Effector memory CD4-positive, alpha-beta T cell (primary cell): ENCODE results near the gene GNB5.

ENCODE experiments used
- DNase-seq, 3 donors: peaks; one replicate each; pipeline ENCODE4 v3.0.0-alpha.2; 2020
- H3K27ac ChIP-seq: 2 replicates; pipeline ENCODE4 v1.7.0; 2013; ENCODE audit warnings: mild to moderate bottlenecking, low read length, moderate library complexity; ENCODE audit not compliant: insufficient read depth, poor library complexity, severe bottlenecking
- H3K27me3 ChIP-seq: replicated peaks from 2 replicates; pipeline ENCODE4 v1.7.0; 2013; ENCODE audit warnings: mild to moderate bottlenecking, low read length; ENCODE audit not compliant: insufficient read depth, control insufficient read depth, poor library complexity, severe bottlenecking
- H3K36me3 ChIP-seq: 2 replicates; pipeline ENCODE4 v1.7.0; 2013; ENCODE audit warnings: mild to moderate bottlenecking, low read length, moderate library complexity; ENCODE audit not compliant: control insufficient read depth, insufficient read depth
- H3K4me1 ChIP-seq: 2 replicates; pipeline ENCODE4 v1.7.0; 2013; ENCODE audit warnings: low read length, mild to moderate bottlenecking; ENCODE audit not compliant: control insufficient read depth, insufficient read depth, poor library complexity, severe bottlenecking
- H3K4me3 ChIP-seq: 2 replicates; pipeline ENCODE4 v1.7.0; 2013; ENCODE audit warnings: low read length, low read depth, mild to moderate bottlenecking; ENCODE audit not compliant: insufficient read depth, poor library complexity, severe bottlenecking
- H3K9me3 ChIP-seq: 2 replicates; pipeline ENCODE4 v1.7.0; 2013; ENCODE audit warnings: mild to moderate bottlenecking, low read length, moderate library complexity; ENCODE audit not compliant: control insufficient read depth

Gene GNB5

GRCh38 chr15:52186651-52187486 is 4.3 kb downstream of the GNB5 start:
- Histone ChIP-seq H3K27ac (no peak overlapping the region), H3K4me1 (no peaks in the 10 kb centered on the region), H3K9me3 (no peaks in the 10 kb centered on the region), H3K36me3 (no peaks in the 10 kb centered on the region), H3K4me3 (no peak overlapping the region), H3K27me3 (no peaks in the 10 kb centered on the region)
- no peak for DNase-seq

- Histone ChIP-seq H3K36me3 (no peaks in the 10 kb centered on the region), H3K27ac (no peak overlapping the region), H3K27me3 (no peaks in the 10 kb centered on the region), H3K4me1 (peaks cover 7% of the 10 kb centered on the region), H3K9me3 (no peaks in the 10 kb centered on the region), H3K4me3 (no peak overlapping the region)
- DNase-seq, result no peak
Measured at GRCh38 chr15:52185151-52185561, 6.0 kb downstream of the GNB5 start.

GRCh38 chr15:52184721-52185120 is 6.5 kb downstream of the GNB5 start:
- H3K4me1 ChIP-seq, result peaks cover 7% of the 10 kb centered on the region
- DNase-seq, result no peak
- no peak overlapping the region for H3K4me3 ChIP-seq
- H3K36me3 ChIP-seq, result no peaks in the 10 kb centered on the region
- no peaks in the 10 kb centered on the region for H3K27me3 ChIP-seq
- no peaks in the 10 kb centered on the region for H3K9me3 ChIP-seq
- H3K27ac ChIP-seq, result no peak overlapping the region

- no peak for DNase-seq
- H3K9me3 ChIP-seq, result no peaks in the 10 kb centered on the region
- H3K27ac ChIP-seq, result no peak overlapping the region
- no peaks in the 10 kb centered on the region for H3K27me3 ChIP-seq
- no peaks in the 10 kb centered on the region for H3K36me3 ChIP-seq
- H3K4me1 ChIP-seq, result peaks cover 11% of the 10 kb centered on the region
- H3K4me3 ChIP-seq, result no peak overlapping the region
Measured at GRCh38 chr15:52183562-52184173, 7.5 kb downstream of the GNB5 start.

- DNase-seq, result no peak
- Histone ChIP-seq H3K9me3 (no peaks in the 10 kb centered on the region), H3K36me3 (no peaks in the 10 kb centered on the region)
Measured at GRCh38 chr15:52181938-52182780, 9.0 kb downstream of the GNB5 start.

GRCh38 chr15:52180851-52181450 is 10.2 kb downstream of the GNB5 start:
- Histone ChIP-seq H3K4me3 (peak overlapping the region; percentile 96), H3K4me1 (peaks cover 20% of the 10 kb centered on the region), H3K36me3 (no peaks in the 10 kb centered on the region), H3K27me3 (no peaks in the 10 kb centered on the region), H3K9me3 (no peaks in the 10 kb centered on the region), H3K27ac (peak overlapping the region; percentile 97)
- no peak for DNase-seq

More at GRCh38 chr15:52181938-52182780, 9.0 kb downstream of the GNB5 start:
- H3K27ac ChIP-seq, result no peak overlapping the region
- H3K4me1 ChIP-seq, result peaks cover 20% of the 10 kb centered on the region
- H3K4me3 ChIP-seq, result no peak overlapping the region
- H3K27me3 ChIP-seq, result no peaks in the 10 kb centered on the region

- no peaks in the 10 kb centered on the region for H3K9me3 ChIP-seq
- peak overlapping the region; percentile 96 for H3K4me3 ChIP-seq
- H3K27me3 ChIP-seq, result no peaks in the 10 kb centered on the region
- peaks cover 20% of the 10 kb centered on the region for H3K4me1 ChIP-seq
- peak overlapping the region; percentile 97 for H3K27ac ChIP-seq
- DNase-seq, result peak; percentile 5 to 34 (median 28)
- H3K36me3 ChIP-seq, result no peaks in the 10 kb centered on the region
Measured at GRCh38 chr15:52180196-52180835, 10.9 kb downstream of the GNB5 start.

GRCh38 chr15:52179278-52180195 is 11.7 kb downstream of the GNB5 start:
- Histone ChIP-seq H3K27me3 (no peaks in the 10 kb centered on the region), H3K9me3 (no peaks in the 10 kb centered on the region), H3K4me3 (peak overlapping the region; percentile 96), H3K27ac (peak overlapping the region; percentile 97), H3K36me3 (no peaks in the 10 kb centered on the region), H3K4me1 (peaks cover 20% of the 10 kb centered on the region)
- peak; percentile 74 to 82 (median 81) for DNase-seq
